RWPE1 (cell line): Measurements from ENCODE around the gene RAP1GAP.
A peak's percentile ranks its signal among the peaks of the same experiment; 100 is the strongest.

Experiments
- CTCF ChIA-PET: fragments of 350-600 bp; sonication (Branson Sonifier 250); formaldehyde crosslinking; extraction: SDS; loops from one replicate; lab custom pipeline; 2021; lab: Yijun Ruan, JAX
- POLR2A ChIA-PET: fragments of 400-600 bp; formaldehyde crosslinking; extraction: SDS; loops from one replicate; lab custom pipeline; 2020; ENCODE audit warnings: antibody characterized with exemption; ENCODE audit not compliant: low non-redundant PET; lab: Yijun Ruan, JAX
- DNase-seq: peaks from one replicate; pipeline ENCODE4 v3.0.0; 2012; ENCODE audit warnings: low spot score
- H3K27ac ChIP-seq: fragments of 450-650 bp; 2 replicates; pipeline ENCODE4 v1.5.1; 2017
- CTCF ChIP-seq: fragments of 450-650 bp; conservative IDR thresholded peaks from 2 replicates; pipeline ENCODE4 v1.5.1; 2017; ENCODE audit warnings: low read depth, mild to moderate bottlenecking

Gene RAP1GAP

GRCh38 chr1:21594501-21594900 lies 74.7 kb downstream of the RAP1GAP start:
- H3K27ac ChIP-seq = no peak overlapping the region
- TF ChIP-seq CTCF = no peak
- POLR2A ChIA-PET = no interaction called here
- CTCF ChIA-PET = interaction anchor here (0.6 to 1.2 kb wide), 3 partner anchors 65 to 1124 kb away, joined by 3 to 4 read pairs (median 3); no protein-coding TSS in a partner anchor
- DNase-seq = peak; percentile 19

- TF ChIP-seq CTCF = no peak
- DNase-seq = no peak
- no peak overlapping the region for H3K27ac ChIP-seq
- CTCF ChIA-PET = interaction anchor here (1.0 kb wide), 1 partner anchor 29 kb away, joined by 3 read pairs; no protein-coding TSS in a partner anchor
- POLR2A ChIA-PET = no interaction called here
Observed at GRCh38 chr1:21593231-21593630, 75.9 kb downstream of the RAP1GAP start.

DNA sequence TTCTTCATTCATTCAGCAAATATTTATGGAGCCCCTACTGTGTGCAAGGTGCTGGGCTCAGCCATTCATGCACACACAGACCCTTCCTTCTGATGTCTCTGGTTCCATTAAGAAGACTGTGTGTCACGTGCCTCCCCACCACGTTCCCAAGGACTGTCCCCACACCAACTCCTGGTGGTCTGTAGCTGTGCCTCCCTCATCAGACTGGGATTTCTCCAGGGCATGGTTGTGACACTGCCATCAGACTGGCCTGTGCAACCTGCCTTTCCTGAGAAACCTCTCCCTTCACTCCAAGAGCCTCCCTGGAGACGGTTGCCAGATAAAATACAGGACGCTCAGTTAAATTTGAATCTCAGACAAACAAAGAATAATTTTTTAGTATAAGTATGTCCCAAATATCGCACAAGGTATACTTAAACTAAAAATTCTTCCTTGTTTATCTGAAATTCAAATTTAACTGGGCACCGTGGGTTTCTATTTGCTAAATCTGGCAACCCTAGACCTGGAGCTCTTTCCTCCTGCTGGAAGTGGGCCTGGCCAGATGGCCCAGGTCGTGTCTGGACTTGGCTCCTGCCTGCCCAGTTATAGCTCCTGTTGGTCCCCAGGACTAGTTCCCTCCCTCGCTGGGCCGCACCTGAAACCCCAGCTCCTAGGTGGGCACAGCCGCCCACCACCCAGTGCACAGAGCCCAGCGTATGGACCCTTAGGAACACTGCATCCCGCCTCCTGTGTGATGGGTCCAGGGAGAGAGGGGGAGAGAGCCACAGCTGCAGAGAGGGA lies 76.9 kb downstream of the RAP1GAP start:
- no peak overlapping the region for H3K27ac ChIP-seq
- ChIA-PET POLR2A (no interaction called here), CTCF (interaction anchor here (0.6 to 1.0 kb wide), 2 partner anchors 30 to 57 kb away, joined by 3 to 4 read pairs; no protein-coding TSS in a partner anchor)
- TF ChIP-seq CTCF = no peak
- DNase-seq = no peak

GRCh38 chr1:21590934-21591333 lies 78.2 kb downstream of the RAP1GAP start:
- POLR2A ChIA-PET = no interaction called here

GRCh38 chr1:21590126-21590880 lies 78.9 kb downstream of the RAP1GAP start:
- no peak overlapping the region for H3K27ac ChIP-seq
- DNase-seq = no peak
- POLR2A ChIA-PET = no interaction called here
- TF ChIP-seq CTCF = no peak
- CTCF ChIA-PET = interaction anchor here (0.5 to 1.0 kb wide), 2 partner anchors 69 to 221 kb away, joined by 3 read pairs; no protein-coding TSS in a partner anchor

More at GRCh38 chr1:21590934-21591333, 78.2 kb downstream of the RAP1GAP start:
- no peak for TF ChIP-seq CTCF
- H3K27ac ChIP-seq = no peak overlapping the region
- CTCF ChIA-PET = interaction anchor here (0.5 kb wide), 1 partner anchor 68 kb away, joined by 3 read pairs; no protein-coding TSS in a partner anchor
- DNase-seq = no peak

- CTCF ChIA-PET = interaction anchor here (1.0 to 1.5 kb wide), 2 partner anchors 99 to 221 kb away, joined by 3 to 5 read pairs; no protein-coding TSS in a partner anchor
Observed at GRCh38 chr1:21589618-21590017, 79.5 kb downstream of the RAP1GAP start.

More at GRCh38 chr1:21589618-21590017, 79.5 kb downstream of the RAP1GAP start:
- no peak for TF ChIP-seq CTCF
- no peak for DNase-seq
- no peak overlapping the region for H3K27ac ChIP-seq
- POLR2A ChIA-PET = interaction anchor here (0.8 kb wide), 1 partner anchor 65 kb away, joined by 3 read pairs; no protein-coding TSS in a partner anchor
